Panc1 (cell line): ENCODE data around the gene RAB10. TPM values are rescaled to one million over a fixed set of nuclear protein-coding genes. Genes with fewer than 3 reads are reported as not detected.
A peak's percentile ranks its signal among the peaks of the same experiment; 100 is the strongest.

Experiments used
- ATAC-seq: fragments of 200-7000 bp; cut with Tn5 transposase; 2 replicates; pipeline ENCODE4 v1.9.1; 2020; ENCODE audit warnings: mild to moderate bottlenecking, moderate library complexity
- BruUV-seq: library from RNA; stranded (reverse); fragments of 400-500 nt; replicated peaks from 2 replicates; lab custom pipeline; 2021; lab: Mats Ljungman, UMichigan
- CTCF ChIA-PET: fragments of 300-600 bp; sonication (Branson Sonifier 250); formaldehyde crosslinking; loops from one replicate; lab custom pipeline; 2022; ENCODE audit warnings: antibody characterized with exemption; lab: Charles Lee
- POLR2A ChIA-PET: fragments of 300-600 bp; sonication (Branson Sonifier 250); formaldehyde crosslinking; loops from one replicate; lab custom pipeline; 2022; ENCODE audit warnings: antibody characterized with exemption; lab: Charles Lee
- DNase-seq: peaks from one replicate; pipeline ENCODE4 v3.0.0-alpha.2; 2010; ENCODE audit warnings: low read depth, low spot score
- H3K27ac ChIP-seq: 2 replicates; pipeline ENCODE4 v1.5.1; 2011; ENCODE audit warnings: mild to moderate bottlenecking, low read length, inconsistent platforms
- H3K27me3 ChIP-seq: fragments of 200-500 bp; sonication (Bioruptor generic); 2 replicates; pipeline ENCODE4 v1.6.0; 2014; ENCODE audit warnings: low read length, inconsistent platforms; ENCODE audit not compliant: control insufficient read depth, insufficient read depth
- H3K36me3 ChIP-seq: fragments of 200-500 bp; sonication (Bioruptor generic); 2 replicates; pipeline ENCODE4 v1.5.1; 2014; ENCODE audit warnings: inconsistent platforms, mild to moderate bottlenecking, low read length, moderate library complexity; ENCODE audit not compliant: control insufficient read depth, insufficient read depth
- H3K4me1 ChIP-seq: 2 replicates; pipeline ENCODE4 v1.5.1; 2011; ENCODE audit warnings: inconsistent platforms, mild to moderate bottlenecking, low read length, moderate library complexity; ENCODE audit not compliant: control insufficient read depth, insufficient read depth
- H3K4me3 ChIP-seq, 2 experiments: 2 replicates each; pipeline ENCODE4 v1.5.1; 2011 to 2012; ENCODE audit warnings: low read depth in 2 of 2, low read length in 2 of 2, mild to moderate bottlenecking in 2 of 2, inconsistent platforms in 1 of 2, moderate library complexity in 1 of 2
- H3K9me3 ChIP-seq: fragments of 200-500 bp; sonication (Bioruptor generic); 2 replicates; pipeline ENCODE4 v1.5.1; 2014; ENCODE audit warnings: low read depth, mild to moderate bottlenecking, inconsistent platforms, low read length, moderate library complexity; ENCODE audit not compliant: control insufficient read depth, insufficient read depth
- CTCF ChIP-seq: fragments of 450-650 bp; IDR thresholded peaks from 2 replicates; pipeline ENCODE4 v1.5.1; 2017; ENCODE audit warnings: mild to moderate bottlenecking
- POLR2AphosphoS5 ChIP-seq: IDR thresholded peaks from 2 replicates; pipeline ENCODE4 v1.6.1; 2012; ENCODE audit warnings: mild to moderate bottlenecking, low read depth, low read length, moderate library complexity
- REST ChIP-seq, 2 experiments: IDR thresholded peaks; 2 replicates each; pipeline ENCODE4 v1.6.1; 2011 to 2012; ENCODE audit warnings: low read depth in 2 of 2, control low read depth in 1 of 2, low read length in 1 of 2, mild to moderate bottlenecking in 1 of 2, moderate library complexity in 1 of 2; ENCODE audit not compliant: insufficient read depth in 1 of 2
- SIN3A ChIP-seq: IDR thresholded peaks from 2 replicates; pipeline ENCODE4 v1.6.1; 2012; ENCODE audit warnings: low read depth, mild to moderate bottlenecking, low read length, moderate library complexity, borderline replicate concordance; ENCODE audit not compliant: insufficient read depth
- TCF7L2 ChIP-seq: IDR thresholded peaks from 2 replicates; pipeline ENCODE4 v1.6.1; 2011; ENCODE audit warnings: mild to moderate bottlenecking, low read depth, low read length, inconsistent platforms
- in situ Hi-C: cut with HindIII; loops from 2 replicates; pipeline ENCODE4 v1.10.0; 2016; ENCODE audit warnings: low sequenced_read_pairs, low pct_unique_long_range_greater_than_20kb
- intact Hi-C: fragments of 100-400 bp; cut with micrococcal nuclease; formaldehyde crosslinking; loops from one replicate; pipeline ENCODE4 v1.10.0; 2022; ENCODE audit not compliant: unreplicated experiment
- total RNA-seq: library from RNA; stranded (reverse); gene quantifications from one replicate; pipeline ENCODE4 v1.2.1, GENCODE V29; 2021; ENCODE audit not compliant: unreplicated experiment

Gene RAB10
- total RNA-seq, 1 experiment from 2014 or later, result 208 TPM

GRCh38 chr2:26008851-26009566 lies 24.9 kb upstream of the RAB10 start:
- intact Hi-C loops (no loop called here), in situ Hi-C loops (no loop called here)
- Histone ChIP-seq H3K4me3 (no peak overlapping the region), H3K9me3 (peaks cover 4% of the 10 kb centered on the region; the same call in 1 of the 2 replicates), H3K36me3 (no peaks in the 10 kb centered on the region), H3K27me3 (no peaks in the 10 kb centered on the region), H3K4me1 (peaks cover 26% of the 10 kb centered on the region), H3K27ac (peak overlapping the region; percentile 4; the same call in 1 of the 2 replicates)
- ChIA-PET CTCF (no interaction called here), POLR2A (no interaction called here)
- TF ChIP-seq POLR2AphosphoS5 (no peak), TCF7L2 (no peak), REST (IDR thresholded peaks at IDR 0.05; ENCODE audit: insufficient read depth in 1 of 2, low read depth in 2 of 2, low read length in 1 of 2) (no peak), SIN3A (no peak), CTCF (no peak)
- ATAC-seq, result no peak
- DNase-seq, result no peak
- BruUV-seq, result no TSS peak

- H3K9me3 ChIP-seq, result peaks cover 4% of the 10 kb centered on the region; the same call in 1 of the 2 replicates
- DNase-seq, result no peak
- in situ Hi-C loops, result no loop called here
- intact Hi-C loops, result no loop called here
- H3K27me3 ChIP-seq, result no peaks in the 10 kb centered on the region
- no TSS peak for BruUV-seq
- TF ChIP-seq CTCF (no peak), SIN3A (no peak)
- H3K36me3 ChIP-seq, result no peaks in the 10 kb centered on the region
- no peak overlapping the region for H3K4me3 ChIP-seq
- ChIA-PET CTCF (no interaction called here), POLR2A (no interaction called here)
- no peak for ATAC-seq
- H3K27ac ChIP-seq, result no peak overlapping the region
- peaks cover 26% of the 10 kb centered on the region for H3K4me1 ChIP-seq
These were observed 24.3 kb upstream of the RAB10 start for GRCh38 chr2:26009567-26009963.
